ENCODE results near the gene KIAA1328.
A peak's percentile ranks its signal among the peaks of the same experiment; 100 is the strongest.
"Not testable (repeated sequence)": the region's sequence is repeated elsewhere in the genome, so short reads cannot be mapped to it uniquely, and the experiment has no call there.

KIAA1328 gene

DNA sequence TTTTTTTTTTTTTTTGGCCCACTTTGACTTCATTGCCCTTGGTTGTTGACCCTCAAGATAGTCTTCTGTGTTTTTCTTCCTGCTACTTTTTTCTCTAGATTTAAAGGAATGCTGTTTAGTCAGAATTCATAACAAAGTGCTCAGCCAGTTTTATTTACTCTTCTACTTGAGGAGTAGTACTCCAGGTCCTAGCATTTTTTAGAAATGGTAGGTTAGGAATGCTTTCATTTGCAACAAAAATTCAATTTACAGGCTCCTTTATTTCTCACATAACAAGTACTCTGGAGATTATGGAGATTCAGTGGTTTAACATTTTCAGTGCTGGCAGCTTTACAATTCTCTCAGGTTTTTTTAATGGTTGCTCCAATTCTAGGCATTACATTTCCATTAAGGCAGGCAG is 58.2 kb downstream of the KIAA1328 start:
- DNase-seq (ENCODE audit: low read depth, low spot score), result no peak

DNA sequence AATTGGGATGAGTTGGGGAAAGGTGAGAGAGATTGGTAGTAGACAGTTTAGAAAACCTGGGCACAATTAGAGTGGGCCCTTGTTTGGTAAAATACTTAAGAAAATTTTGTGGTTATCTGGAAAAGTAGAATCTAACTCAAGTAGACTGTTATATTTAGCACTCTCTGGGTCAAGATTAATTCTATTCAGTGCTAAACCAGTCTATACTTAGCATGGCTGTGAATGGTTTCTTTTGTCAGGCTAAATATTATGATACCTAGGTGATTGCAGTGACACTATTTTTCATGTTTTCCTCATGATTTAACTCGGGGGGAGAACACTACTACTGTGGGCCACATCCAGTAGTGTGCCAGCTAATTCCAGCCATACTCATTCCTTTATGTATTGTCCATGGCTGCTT is 58.9 kb downstream of the KIAA1328 start:
- DNase-seq (ENCODE audit: low read depth, low spot score), result no peak

DNA sequence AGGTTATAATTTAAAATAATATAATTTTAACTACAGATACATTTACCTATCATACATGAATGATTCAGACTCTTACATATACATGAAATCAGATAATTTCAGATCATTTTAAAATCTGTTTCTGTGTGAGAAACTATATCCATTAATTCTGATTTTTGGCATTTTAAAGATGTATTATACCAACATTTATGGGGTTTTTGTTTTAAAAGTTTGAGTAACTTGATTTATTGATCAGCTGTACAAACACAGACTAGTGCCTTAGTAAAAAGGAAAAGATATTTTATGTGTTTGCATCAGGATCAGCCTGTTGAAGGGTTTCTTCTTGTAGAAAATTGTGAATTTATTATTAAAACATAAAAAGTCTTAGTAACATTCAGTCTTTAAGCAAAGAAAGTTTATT is 59.9 kb downstream of the KIAA1328 start:
- no peak for DNase-seq (ENCODE audit: low read depth, low spot score)

DNA sequence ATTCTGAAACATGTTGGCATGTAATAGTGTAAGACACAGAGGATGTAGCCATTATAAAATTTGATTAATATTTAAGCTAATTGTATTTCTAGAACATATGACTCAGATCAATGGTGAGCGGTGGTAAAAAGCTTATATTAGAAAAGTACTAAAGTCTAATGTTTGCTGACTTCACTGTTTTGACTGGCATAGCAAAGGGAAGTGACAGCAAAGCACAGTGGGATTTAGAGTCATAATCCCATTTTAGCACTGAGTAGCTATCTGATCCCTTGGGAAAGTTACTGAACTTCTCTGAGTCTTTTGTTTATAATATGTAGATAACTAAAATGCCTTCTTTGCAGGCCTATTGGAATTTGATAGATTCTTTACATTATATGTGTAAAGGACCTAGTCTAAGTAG is 60.4 kb downstream of the KIAA1328 start:
- no peak for DNase-seq (ENCODE audit: low read depth, low spot score)

DNA sequence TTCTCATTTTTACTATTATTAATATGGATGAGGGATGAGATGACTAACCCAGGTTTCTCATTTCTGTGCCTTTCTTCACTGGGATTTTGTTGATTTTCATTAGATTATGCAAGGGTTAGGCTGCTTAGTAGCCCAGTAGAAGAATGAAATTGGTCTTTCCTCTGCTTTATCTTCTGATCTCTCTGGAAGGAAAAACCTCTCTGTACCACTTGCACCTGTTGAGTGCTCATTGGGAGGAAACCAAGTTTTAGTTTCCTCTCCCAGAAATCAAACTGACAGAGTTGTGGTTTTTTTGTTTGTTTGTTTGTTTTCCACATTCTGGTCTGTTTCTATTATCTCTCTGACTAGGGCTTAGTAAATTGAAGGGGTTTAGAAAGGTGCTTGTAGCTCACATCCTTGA is 60.8 kb downstream of the KIAA1328 start:
- DNase-seq (ENCODE audit: low read depth, low spot score), result no peak

DNA sequence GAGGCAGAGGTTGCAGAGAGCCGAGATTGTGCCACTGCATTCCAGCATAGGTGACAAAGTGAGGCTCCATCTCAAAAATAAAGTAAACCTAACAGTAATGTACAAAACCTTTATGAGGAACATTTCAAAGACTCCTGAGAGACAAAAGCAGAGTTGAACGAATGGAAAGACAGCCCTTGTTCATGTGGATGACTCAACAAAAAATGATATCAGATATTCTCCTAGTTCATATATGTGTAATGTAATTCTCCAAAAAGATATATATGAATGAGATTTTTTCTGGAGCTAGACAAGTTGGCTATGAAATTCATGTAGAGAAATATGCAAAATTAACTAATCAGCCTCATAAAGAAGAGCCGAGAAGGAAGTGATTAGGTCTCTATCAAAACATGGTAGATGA is 61.7 kb downstream of the KIAA1328 start:
- no peak for DNase-seq (ENCODE audit: low read depth, low spot score)

DNA sequence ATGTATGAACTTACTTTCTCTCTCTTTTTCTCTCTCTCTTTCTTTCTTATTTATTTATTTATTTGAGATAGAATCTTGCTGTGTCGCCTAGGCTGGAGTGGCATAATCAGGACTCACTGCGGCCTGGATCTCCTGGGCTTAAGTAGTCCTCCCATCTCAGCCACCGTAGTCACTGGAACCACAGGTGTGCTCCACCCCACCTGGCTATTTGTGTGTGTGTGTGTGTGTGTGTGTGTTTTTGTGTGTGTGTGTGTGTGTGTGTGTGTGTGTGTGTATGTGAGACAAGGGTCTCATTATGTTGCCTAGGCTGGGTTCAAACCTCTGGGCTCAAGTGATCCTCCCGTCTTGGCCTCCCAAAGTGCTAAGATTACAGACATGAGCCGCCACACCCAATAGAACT is 64.3 kb downstream of the KIAA1328 start:
- DNase-seq (ENCODE audit: low read depth, low spot score), result no peak

DNA sequence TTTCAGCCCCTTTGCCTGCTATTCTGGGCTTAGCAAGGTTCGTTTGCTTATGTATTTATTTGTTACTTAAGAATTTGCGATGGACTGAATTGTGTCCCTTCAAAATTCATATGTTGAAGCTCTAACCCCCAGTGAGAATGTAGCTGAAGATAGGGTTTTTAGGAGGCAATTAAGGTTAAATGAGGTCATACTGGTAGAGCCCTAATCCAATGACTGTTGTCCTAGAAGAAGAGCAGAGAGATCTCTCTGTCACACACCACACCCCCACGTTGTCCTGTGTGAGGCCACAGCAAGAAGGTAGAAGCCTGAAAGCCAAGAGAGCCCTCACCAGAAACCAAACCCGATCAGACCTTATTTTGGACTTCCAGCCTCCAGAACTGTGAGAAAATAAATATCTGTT is 66.7 kb downstream of the KIAA1328 start:
- no peak for DNase-seq (ENCODE audit: low read depth, low spot score)

DNA sequence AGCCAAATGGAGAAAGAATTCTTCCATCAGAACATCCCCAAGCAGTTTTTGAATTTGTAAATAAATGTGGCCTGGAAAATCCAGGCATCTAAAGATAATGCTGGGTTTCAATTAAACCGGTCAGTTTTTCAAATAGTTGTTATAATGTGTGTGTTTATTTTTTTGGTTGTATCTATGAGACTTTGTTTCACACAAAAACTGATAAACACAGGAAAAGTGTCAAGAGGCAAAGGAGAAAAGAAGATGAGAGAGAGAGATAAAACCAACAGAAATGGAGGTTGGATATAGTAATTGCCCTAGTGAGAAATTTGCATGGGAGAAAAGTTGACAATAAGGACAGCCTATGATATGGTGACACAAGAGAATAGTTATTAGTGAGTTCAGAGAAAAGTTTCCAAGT is 68.3 kb downstream of the KIAA1328 start:
- DNase-seq (ENCODE audit: low read depth, low spot score), result no peak

DNA sequence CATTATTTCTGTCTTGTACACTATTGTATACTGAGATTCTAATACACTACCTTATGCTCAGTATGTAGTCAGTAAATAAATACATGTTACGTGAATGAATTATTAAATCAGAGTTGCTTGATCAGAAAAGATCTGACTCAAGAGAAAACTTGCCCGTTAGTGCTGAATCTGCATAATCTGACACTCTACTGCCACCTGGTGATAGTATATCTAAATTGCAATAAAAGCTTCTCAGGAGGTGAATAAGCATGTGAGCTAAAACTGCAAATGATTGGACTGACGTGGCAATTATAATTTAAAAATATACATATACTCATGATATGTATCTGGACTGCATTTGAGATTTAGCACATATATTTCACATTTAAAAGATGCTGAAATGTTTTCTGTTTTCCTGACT is 70.4 kb downstream of the KIAA1328 start:
- DNase-seq (ENCODE audit: low read depth, low spot score), result no peak

DNA sequence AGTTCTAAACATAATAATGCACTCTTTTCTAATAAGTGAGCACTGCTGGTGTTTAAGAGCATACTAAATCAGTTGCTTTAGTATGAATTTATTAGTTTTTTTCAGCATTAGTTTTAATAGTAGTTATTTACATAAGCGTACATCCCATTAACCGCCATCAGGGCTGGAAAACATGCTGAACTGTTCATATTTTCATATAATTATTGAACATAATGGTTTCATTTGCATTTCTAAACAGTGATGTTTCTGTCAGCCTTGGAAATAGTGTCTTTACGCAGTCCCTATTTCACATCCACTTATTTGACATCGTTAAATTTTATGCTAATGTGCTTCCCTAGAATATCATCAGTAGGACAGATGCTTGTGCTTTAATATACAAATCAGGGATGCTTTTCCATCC is 71.5 kb downstream of the KIAA1328 start:
- no peak for DNase-seq (ENCODE audit: low read depth, low spot score)

DNA sequence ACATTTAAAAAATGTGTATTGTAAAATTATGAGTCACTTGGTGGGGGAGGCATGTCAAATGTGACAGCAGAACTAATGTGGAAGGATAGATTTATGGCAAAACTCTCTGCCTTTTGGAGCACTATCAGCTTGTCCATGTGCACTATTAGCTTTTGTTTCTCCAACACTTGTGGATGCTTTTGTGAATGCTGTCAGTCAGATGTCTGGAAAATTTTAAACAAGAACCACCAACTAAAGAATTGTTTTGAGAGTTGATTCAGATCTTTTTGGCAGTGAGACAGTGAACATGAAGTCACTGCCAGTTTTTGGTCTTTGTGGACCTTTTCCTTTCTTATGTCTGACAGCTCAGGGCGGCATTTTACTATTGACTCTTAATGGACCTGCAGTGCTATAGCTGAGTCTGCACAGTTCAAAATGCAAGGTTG is 72.4 kb downstream of the KIAA1328 start:
- DNase-seq (ENCODE audit: low read depth, low spot score), result no peak

DNA sequence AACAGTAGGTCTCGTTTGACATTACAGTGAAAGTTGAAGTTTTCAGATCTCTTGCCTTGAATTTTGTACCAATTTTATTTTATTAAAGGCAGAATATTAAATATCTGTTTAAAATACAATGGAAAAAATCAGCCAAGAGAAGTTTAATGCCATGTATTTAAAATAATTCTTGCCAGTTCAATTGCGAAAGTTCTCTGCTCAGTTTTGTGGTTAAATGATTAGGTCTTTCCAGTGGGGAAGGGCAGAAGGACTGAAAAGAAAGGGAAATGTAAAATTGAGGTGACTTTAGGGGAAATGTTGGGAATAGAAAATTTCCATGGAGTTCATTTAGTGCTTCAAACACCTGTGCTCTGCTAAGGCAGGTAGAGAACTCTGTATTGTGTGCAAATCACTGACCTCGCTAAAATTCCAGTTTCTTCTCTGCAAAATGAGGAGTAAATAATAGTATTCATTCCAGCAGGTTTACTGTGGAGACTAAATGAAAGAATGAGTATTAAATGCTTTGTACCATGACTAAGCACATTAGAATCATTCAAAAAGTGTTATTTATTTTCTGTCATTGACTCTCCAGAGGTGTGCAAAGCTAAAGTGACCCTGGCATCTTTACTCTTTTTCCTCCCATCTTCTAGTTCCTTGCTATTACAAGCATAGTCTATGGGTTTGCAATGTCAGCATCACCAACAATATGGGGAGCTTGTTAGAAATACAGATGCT is 74.4 kb downstream of the KIAA1328 start:
- DNase-seq (ENCODE audit: low read depth, low spot score), result no peak

DNA sequence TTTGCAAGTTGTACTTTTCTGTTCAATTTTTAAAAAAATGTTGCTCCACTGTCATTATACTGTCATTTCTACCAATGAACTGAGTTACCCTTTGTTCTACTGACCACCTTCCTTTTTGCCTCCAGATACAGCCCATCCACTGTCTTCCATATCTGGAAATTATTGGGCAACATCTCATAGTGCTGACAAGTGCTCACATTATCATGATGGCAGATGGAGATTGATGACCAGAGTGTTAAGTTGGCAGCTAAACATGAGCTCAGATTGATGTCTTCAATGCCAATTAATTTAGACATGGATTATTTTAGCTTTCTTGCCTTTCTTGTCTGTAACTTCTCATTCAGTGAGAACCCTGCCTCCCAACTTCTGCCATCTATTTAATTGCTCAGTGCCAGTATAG is 76.6 kb downstream of the KIAA1328 start:
- no peak for DNase-seq (ENCODE audit: low read depth, low spot score)

DNA sequence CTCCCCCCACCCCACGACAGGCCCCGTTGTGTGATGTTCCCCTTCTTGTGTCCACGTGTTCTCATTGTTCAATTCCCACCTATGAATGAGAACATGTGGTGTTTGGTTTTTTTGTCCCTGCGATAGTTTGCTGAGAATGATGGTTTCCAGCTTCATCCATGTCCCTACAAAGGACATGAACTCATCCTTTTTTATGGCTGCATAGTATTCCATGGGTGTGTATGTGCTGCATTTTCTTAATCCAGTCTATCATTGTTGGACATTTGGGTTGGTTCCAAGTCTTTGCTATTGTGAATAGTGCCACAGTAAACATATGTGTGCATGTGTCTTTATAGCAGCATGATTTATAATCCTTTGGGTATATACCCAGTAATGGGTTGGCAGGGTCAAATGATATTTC is 80.4 kb downstream of the KIAA1328 start:
- DNase-seq (ENCODE audit: low read depth, low spot score), result not testable (repeated sequence)

DNA sequence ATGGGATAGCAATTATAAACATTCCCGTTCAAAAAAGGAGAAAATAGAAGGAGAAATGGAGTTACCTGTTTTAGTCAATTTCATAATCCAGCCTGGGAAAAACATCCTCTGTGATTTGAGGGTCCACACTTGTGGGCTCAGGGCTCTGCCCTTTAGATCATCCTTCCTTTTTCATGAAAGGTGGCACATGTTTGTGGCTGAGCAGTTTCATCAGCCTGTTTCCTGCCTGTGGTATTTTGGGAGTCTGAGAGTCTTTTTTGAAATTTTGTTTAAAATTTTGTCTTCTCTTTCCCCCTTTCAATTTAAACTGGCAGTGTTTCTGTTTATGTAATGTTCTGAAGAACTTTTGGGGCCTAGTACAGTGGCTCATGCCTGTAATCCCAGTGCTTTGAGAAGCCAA is 84.0 kb downstream of the KIAA1328 start:
- no peak for DNase-seq (ENCODE audit: low read depth, low spot score)

DNA sequence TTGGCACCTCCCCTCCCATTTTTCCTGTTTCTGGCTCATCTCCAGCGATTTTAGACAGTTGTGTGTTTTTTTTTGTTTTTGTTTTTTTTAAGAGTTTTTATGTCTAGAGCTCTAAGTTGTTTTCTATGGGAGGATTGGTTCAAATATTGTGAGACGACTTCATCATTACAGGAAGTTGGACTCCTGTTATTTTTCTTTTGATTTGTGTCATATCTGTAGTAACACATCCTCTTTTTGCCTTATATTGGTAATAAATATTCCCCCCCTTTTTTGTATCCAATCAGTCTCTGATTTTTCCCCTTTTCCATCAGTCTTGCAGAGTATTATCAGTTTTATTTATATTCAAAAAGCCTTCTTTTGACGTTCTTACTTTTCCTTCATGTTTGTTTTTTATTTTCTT is 89.0 kb downstream of the KIAA1328 start:
- DNase-seq (ENCODE audit: low read depth, low spot score), result no peak

DNA sequence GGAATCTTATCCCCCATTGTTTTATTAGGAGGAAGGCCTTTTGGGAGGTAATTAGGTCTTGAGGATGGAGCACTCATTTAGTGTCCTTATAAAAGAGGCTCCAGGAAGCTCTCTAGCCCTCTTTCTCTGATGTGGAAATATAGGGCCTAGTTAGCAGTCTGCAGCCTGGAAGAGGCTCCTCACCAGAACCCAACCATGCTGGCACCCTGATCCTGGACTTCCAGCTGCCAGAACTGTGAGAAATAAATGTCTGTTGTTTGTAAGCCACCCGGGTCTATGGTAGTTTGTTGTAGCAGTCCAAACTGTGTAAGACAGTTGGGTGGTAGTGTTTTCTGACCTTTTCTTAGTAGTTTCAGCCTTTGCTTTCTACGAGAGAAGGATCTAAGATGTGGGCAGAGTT is 100.7 kb downstream of the KIAA1328 start:
- DNase-seq (ENCODE audit: low read depth, low spot score), result no peak

DNA sequence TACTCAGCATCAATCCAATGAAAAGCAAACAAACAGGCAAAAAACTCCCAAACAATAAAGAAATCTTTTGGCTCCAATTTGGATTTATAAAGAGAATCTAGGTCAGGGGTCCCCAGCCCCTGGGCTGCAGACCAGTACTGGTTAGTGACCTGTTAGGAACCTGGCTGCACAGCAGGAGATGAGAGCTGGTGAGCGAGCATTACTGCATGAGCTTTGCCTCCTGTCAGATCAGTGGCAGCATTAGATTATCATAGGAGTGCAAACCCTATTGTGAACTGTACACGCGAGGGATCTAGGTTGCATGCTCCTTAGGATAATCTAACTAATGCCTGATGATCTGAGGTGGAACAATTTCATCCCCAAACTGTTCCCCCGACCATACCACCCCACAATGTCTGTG is 102.2 kb downstream of the KIAA1328 start:
- no peak for DNase-seq (ENCODE audit: low read depth, low spot score)

DNA sequence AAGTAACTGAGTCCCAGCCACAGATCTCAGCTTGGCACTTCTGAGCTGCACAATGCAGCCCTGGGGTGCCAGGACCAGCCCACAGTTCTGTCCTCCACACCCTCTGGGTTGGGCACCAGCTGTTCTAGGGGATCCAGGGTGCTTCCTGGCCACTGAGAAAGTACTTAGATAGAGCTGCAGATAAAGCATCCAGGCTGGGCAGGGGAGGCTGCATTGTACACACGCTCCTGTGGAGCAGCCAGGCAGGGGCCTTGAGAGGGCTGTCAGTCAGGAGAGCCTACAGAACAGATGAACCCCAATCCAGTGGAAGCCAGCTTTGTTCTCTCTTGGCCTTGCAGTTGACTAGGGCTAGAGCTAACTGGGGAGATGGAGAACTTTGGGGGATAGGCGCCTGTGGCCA is 104.6 kb downstream of the KIAA1328 start:
- no peak for DNase-seq (ENCODE audit: low read depth, low spot score)

DNA sequence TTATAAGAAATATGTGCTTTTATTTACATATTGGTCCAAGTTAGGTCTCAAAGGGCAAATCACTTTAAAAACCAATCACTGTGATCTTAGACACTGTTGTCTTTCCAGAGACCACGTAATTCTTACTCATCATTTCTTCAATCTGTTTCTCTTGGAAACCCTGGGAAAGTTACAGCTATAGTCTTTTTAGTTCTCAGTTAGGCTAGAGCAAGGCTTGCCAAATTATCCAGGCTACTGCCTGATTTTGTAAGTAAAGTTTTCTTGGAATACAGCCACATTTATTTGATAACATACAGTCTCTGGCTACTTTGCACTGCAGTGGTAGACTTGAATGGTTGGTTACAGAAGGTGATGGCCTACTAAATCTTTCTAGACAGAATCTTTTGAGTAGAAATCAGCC is 106.0 kb downstream of the KIAA1328 start:
- DNase-seq (ENCODE audit: low read depth, low spot score), result peak; percentile 1

DNA sequence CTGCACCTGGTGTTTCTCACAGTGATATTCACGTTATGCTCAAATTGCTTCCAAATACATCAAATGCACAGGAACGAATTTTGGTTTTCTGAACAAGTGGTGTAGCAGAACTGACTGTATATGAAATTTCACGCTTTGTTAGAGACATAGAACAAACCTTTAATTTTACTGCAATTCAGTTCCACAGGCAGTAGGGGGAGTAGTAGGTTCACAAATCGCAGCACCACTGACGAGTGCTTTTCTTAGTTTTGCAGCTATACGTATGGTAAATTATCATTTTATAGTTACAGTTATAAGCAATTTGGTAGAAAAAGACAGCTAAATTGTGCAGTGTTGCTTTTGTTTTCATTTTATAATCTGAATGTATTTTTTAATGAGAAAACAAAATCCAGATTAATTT is 113.3 kb downstream of the KIAA1328 start:
- DNase-seq (ENCODE audit: low read depth, low spot score), result peak; percentile 6

DNA sequence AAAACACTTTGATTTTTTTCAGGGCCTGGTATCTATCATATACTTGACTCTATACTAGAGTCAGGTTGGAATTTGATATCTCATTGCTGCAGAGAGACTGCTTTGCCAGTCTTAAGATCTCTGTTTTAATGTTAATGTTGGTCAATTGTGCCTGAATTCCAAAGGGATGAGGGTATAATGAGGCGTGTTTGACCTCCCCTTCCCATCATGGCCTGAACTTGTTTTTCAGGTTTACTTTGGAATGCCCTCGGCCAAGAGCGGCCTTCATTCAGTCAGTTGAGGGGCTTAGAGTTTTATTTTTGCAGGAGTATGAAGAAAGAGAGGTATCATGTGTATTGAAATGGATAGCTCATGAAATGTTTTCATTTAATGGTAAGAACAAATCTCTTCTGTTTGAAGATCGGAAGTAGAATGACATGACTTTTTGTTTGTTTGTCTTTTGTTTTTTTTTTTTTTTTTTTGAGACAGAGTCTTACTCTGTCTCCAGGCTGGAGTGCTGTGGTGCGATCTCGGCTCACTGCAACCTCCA is 119.0 kb downstream of the KIAA1328 start:
- no peak for DNase-seq (ENCODE audit: low read depth, low spot score)

DNA sequence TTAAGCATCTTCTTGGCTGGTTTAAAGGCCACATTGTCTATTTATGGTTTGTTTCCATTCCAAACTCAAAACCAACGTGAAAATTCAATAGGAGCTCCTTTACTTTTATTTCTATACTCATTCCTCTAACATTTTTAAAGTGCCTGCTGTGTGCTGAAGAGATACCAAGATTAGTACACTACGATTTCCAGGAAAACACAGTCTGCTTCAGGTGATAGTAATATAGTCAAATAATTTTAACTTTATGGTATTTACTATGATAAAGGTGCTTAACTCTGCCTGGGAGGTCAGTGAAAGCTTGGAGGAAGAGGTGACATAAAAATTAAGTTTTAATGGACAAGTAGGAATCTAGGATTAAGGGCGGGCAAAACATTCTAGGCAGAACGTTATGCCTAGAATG is 121.4 kb downstream of the KIAA1328 start:
- no peak for DNase-seq (ENCODE audit: low read depth, low spot score)

Data from smooth muscle cell of the brain vasculature (primary cell).